Erythroblast (primary cell): ENCODE measurements around the gene METTL13.

Experiments
- GATA1 ChIP-seq: IDR thresholded peaks from 2 replicates; pipeline ENCODE4 v1.6.1; 2011; ENCODE audit warnings: low read depth, mild to moderate bottlenecking, control low read depth, low read length, moderate library complexity
- POLR2A ChIP-seq: IDR thresholded peaks from 2 replicates; pipeline ENCODE4 v1.6.1; 2011; ENCODE audit warnings: mild to moderate bottlenecking, low read length

- TF ChIP-seq POLR2A (no peak), GATA1 (no peak)
Observed at GRCh38 chr1:171816300-171816901, 34.9 kb downstream of the METTL13 start.
